ENCODE results near the gene TYW1B.
"Not testable (repeated sequence)": the region's sequence is repeated elsewhere in the genome, so short reads cannot be mapped to it uniquely, and the experiment has no call there.

TYW1B gene

DNA sequence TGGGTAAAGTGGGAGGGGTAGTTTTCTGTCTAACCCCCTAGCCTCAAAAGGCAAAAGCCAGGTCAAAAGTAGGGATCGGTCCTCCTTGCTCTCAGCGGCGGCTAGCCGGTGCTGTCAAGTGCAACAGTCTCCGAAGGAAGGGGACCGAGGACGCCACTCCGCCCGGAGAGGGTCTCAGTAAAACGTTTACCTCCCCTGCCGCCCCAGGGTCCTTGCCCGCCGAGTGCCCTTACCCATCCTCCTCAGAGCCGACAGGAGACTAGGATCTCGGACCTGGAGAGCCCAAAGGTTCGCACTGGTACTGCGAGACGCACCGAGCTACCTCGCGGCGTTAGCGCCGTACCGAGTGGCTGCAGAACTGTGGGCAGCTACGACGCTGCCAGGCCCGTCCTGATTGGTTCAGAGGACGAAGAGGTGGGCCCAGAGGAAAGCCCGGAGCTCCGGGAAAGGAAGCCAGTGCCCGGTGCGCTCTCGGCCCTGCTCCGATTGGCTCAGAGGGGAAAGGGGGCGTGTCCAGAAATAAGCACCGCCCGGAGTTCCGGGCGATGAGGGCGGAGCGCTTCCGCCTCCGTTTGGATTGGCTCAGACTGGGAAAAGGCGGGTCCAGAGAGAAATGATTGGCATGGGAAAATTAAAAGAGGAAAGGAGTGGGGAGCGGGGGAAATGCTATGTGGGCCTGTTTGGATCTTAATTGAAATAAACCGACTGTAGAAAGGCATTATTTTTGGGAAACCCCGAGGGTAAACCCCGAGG lies at the start of gene TYW1B:
Gene TYW1B, minus strand, starts transcription at position 362 of the 753 bp plus-strand sequence. Its CDS starts 125 bp downstream, at position 237.
- DNase-seq: peak; percentile 96

DNA sequence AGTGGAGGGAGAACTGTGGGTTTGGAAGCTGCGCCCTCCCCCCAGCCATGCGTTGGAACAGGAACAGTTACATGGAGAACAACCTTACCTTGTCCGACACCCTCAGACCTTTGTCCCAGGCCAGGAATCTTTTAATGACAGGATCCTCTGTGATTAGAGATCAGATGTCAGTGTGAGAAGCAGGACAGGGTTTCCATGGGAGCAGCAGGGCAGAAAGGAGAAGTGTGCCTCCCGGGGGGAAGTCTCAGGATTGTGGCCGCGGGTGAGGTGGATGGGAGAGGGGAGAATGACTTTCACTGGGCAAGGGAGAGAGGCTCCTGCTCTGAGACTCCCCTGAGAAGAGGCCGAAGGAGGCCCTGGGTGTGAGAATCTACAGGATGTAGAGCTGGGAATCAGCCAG lies 39.6 kb upstream of the TYW1B start:
- DNase-seq: not testable (repeated sequence)

GRCh38 chr7:72858846-72859400 lies 30.9 kb upstream of the TYW1B start:
- not testable (repeated sequence) for DNase-seq

GRCh38 chr7:72857925-72858324 lies 29.9 kb upstream of the TYW1B start:
- DNase-seq: not testable (repeated sequence)

DNA sequence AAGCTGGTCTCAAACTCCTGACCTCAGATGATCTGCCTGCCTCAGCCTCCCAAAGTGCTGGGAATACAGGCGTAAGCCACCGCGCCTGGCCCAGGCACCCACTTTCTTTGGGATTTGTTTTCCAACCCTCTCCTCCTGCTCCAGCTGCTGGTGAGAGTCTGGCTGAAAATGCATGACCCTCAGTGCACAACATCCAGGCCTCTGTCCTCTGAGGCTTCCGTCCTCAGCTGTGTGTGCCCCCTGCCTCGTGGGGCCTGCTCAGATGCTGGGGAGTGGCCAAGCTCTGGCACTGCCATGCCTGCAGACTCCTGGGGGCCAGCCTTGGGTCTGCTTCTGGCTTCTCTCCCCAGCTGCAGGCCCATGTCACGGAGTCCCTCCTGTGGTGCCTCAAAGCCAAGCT lies 27.3 kb upstream of the TYW1B start:
- DNase-seq: not testable (repeated sequence)

DNA sequence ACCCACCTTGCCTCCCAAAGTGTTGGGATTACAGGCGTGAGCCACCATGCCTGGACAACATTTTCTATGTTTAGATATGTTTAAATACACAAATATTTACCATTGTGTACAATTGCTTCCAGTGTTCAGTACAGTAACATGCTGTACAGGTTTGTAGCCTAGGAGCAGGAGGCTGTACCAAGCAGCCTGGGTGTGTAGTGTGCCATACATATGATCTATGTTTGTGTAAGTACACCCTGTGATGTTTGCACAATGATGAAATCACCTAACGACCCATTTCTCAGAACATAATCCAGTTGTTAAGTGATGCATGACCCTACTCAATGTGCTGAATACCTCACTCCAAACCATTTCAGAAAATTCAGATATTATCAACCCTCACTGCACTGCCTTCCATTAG lies 24.9 kb upstream of the TYW1B start:
- not testable (repeated sequence) for DNase-seq

DNA sequence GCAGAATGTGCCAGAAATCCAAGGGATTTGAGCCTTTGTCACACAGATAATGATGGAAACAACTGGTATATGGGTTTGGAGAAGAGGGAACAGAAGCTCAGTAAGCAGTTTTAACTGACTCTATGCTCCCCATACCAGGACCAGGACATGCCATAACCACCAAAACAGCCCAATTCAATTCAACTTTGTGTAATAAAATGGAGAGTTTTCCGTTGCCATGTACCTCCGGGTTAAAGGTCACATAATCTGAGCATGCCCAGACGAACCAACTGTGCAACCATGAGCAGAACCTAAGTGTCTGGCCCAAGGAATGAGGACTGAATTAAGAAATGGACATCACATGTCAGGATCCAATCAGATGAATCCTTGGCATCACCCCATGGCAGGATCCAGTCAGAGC lies 22.7 kb upstream of the TYW1B start:
- DNase-seq: not testable (repeated sequence)

GRCh38 chr7:72844146-72844545 lies 16.1 kb upstream of the TYW1B start:
- DNase-seq: not testable (repeated sequence)

DNA sequence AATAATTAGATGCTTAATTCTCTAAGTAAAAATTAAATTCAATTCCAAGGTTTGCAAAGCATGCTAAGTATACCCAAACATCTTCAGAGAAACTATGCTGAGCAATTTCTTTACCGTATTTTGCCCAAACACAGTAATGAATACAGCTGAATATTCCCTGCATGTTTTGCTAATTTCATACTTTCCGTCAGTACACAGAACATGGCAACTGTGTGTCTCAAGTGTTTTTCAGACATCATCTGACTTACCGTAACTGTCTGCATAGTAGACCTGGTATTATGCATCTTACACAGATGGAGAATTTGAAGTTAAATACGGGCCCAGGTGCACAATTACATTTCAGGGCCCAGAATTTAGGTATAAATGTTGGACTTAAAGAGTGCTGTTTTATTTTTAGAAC lies 15.2 kb upstream of the TYW1B start:
- DNase-seq: not testable (repeated sequence)

DNA sequence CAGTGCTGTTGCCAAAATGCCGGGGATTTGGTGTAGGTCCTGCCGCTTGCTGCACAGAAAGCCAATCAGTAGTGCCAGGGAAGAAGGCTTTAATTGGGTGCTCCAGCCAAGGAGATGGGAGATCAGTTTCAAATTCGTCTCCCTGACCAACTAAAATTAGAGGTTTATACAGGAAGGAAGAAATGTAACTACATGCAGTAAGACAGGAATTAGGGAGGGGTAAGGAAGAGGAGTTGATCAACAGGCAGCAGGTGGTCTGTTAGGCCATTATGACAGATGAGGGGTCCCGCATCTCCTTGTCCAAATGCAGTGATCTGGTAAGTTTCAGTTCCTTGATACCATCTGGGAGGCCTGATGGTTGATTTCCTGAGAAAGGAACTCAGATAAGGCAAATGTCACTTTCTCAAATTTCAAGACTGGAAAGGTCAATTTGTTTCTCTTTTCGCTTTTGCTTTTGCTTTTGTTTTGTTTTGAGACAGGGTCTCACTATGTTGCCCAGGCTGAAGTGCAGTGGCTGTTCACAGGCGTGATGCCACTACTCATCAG lies 13.0 kb upstream of the TYW1B start:
- not testable (repeated sequence) for DNase-seq

DNA sequence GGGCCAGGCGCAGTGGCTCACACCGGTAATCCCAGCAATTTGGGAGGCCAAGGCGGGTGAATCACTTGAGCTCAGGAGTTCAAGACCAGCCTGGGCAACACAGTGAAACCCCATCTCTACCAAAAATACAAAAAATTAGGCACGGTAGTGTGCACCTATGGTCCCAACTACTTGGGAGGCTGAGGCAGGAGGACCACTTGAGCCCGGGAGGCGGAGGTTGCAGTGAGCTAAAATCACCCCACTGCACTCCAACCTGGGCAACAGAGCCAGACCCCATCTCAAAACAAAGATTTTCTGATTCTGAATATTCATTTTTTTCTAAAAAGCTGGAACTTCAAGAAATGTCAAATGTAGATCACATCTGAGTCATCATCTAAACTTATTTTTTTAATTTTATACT lies 10.3 kb upstream of the TYW1B start:
- not testable (repeated sequence) for DNase-seq

GRCh38 chr7:72837291-72837690 lies 9.3 kb upstream of the TYW1B start:
- DNase-seq: not testable (repeated sequence)

GRCh38 chr7:72830567-72830966 lies 2.6 kb upstream of the TYW1B start:
- DNase-seq: not testable (repeated sequence)

DNA sequence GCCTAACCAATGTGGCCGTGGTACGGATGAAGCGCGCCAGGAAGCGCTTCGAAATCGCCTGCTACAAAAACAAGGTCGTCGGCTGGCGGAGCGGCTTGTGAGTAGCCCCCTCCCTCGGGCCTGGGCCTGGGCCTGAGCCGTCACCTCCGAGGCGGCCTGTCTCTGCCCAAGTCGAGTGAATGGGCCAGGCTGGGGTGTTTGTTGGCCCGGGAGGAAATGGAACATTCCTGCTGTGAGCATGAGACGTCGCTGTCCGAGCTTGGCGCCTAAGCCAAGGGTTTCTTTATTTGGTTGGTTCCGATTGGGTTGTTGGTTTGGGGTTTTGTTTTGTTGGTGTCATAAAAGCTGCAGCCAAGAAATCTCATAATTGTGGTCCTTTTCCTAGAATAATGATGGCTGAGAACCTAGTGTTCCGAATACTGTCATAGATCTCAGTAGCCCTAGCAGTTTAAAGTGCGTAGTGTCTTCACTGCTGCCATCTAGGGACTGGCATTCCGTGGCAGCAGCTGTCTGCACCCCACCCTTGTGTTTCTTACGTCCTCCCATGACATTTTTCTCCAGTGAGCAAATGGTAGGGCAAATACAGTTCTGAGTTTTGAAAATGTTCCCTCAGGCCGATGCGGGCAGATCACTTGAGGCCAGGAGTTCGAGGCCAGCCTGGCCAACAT lies 1.8 kb upstream of the TYW1B start:
- DNase-seq: not testable (repeated sequence)

GRCh38 chr7:72829291-72829686 lies 1.3 kb upstream of the TYW1B start:
- DNase-seq: peak; percentile 97

DNA sequence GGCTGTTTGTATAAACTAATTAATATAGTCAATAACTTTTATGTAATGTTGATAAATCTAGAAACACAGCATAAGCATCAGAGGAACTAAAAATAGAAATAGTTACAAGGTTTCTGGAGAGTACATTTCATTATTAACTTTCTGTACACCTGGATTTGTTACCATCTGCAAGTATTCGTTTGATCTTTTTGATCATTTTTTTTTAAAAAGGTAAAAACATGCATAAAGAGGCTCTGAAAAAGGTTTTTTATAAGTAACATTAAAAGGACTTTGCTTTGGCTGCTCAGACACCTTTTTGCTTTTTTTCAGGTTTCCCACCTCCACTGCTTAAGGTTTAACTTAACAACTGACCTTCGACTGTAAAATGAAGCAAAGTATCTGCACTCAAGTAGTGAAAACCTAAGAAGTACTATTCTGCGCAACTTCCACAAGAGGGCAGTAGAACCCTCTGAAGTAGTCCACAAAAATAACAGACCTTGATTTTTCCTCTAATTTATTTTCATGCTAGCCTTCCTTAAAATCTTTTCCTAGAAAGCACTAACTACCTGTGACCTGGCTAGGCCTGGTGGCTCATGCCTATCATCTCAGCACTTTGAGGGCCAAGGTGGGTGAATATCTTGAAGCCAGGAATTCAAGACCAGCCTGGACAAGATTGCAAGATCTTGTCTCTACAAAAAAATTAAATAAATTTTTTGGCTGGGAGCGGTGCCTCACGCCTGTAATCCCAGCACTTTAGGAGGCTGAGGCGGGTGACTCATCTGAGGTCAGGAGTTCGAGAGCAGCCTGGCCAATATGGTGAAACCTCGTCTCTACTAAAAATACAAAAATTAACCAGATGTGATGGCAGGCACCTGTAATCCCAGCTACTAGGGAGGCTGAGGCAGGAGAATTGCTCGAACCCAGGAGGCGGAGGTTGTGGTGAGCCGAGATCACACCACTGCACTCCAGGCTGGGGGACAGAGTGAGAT lies 4.0 kb downstream of the TYW1B start:
- not testable (repeated sequence) for DNase-seq

- DNase-seq: not testable (repeated sequence)
These were observed 5.5 kb downstream of the TYW1B start for GRCh38 chr7:72822497-72822896.

DNA sequence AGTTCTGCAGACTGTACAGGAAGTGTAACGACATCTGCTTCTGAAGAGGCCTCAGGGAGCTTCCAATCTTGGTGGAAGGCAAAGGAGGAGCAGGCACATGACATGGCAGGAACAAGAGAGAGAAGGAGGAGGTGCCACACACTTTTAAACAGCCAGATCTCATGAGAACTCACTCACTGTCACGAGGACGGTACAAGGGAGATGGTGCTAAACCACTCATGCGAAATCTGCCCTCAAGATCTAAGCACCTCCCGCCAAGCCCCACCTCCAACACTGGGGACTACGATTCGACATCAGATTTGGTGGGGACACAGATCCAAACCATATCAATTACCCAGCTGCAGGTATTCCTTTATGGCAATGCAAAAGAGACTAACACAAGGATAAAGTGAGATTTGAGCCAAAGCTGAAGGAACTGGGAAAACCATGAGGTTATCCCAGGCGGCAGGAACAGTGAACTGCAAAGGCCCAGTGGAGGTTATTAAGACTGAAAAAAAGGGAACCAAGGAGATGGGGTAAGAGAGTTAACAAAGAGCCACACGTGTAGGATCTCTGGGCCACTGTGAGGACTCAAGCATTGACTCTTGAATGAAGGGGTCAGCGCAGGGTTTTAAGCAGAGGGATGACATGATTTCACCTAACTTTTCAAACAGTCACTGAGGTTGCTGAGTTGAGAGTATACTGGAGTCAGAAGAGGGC lies 9.2 kb downstream of the TYW1B start:
- DNase-seq: not testable (repeated sequence)

- DNase-seq: not testable (repeated sequence)
These were observed 10.3 kb downstream of the TYW1B start for GRCh38 chr7:72817661-72818060.

- DNase-seq: not testable (repeated sequence)
These were observed 11.4 kb downstream of the TYW1B start for GRCh38 chr7:72816370-72817157.

DNA sequence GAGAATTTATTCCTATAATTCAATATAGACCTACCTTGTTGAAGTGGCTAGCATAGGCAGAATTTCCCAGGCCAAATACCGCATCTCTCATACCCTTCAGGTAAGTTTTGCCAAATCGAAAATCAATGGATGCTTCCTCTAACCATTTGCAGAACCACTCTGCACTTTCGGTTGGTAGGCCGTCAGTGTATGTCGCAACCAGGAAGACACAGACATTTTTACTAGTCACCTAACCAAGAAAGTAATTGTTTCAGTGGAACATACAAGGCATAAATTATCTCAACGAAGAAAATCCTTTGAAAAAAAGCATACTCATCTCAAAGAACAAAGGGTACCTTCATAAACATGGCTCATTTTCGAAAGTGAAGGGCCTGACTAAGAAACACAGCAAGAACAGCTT lies 17.6 kb downstream of the TYW1B start:
- not testable (repeated sequence) for DNase-seq
